HG02571 (cell line): ENCODE data around the gene E2F3.

Source experiments
- ATAC-seq: cut with Tn5 transposase; IDR thresholded peaks from one replicate; pipeline ENCODE4 v1.9.1; 2021; ENCODE audit warnings: mild to moderate bottlenecking, moderate library complexity; ENCODE audit not compliant: unreplicated experiment

The E2F3 gene

GRCh38 chr6:20401205-20402091 is at the start of gene E2F3:
TSS of gene E2F3 (plus strand) at chr6:20401879. CDS start at chr6:20402233, 354 bp downstream.
- ATAC-seq, result peak; percentile 84

- no peak for ATAC-seq
Observed at GRCh38 chr6:20352346-20352745, 49.3 kb upstream of the E2F3 start.

- ATAC-seq, result no peak
Observed at GRCh38 chr6:20353134-20353533, 48.5 kb upstream of the E2F3 start.

GRCh38 chr6:20354366-20354765 is 47.3 kb upstream of the E2F3 start:
- no peak for ATAC-seq

GRCh38 chr6:20360471-20361119 is 41.1 kb upstream of the E2F3 start:
- no peak for ATAC-seq

GRCh38 chr6:20362623-20363022 is 39.1 kb upstream of the E2F3 start:
- no peak for ATAC-seq

- ATAC-seq, result no peak
Observed at GRCh38 chr6:20364327-20364726, 37.4 kb upstream of the E2F3 start.

- ATAC-seq, result no peak
Observed at GRCh38 chr6:20365456-20365855, 36.2 kb upstream of the E2F3 start.

GRCh38 chr6:20366082-20366830 is 35.4 kb upstream of the E2F3 start:
- ATAC-seq, result no peak

GRCh38 chr6:20367743-20368485 is 33.8 kb upstream of the E2F3 start:
- no peak for ATAC-seq

GRCh38 chr6:20370393-20370792 is 31.3 kb upstream of the E2F3 start:
- no peak for ATAC-seq

GRCh38 chr6:20370801-20371200 is 30.9 kb upstream of the E2F3 start:
- ATAC-seq, result no peak

- ATAC-seq, result no peak
Observed at GRCh38 chr6:20375436-20375835, 26.2 kb upstream of the E2F3 start.

- no peak for ATAC-seq
Observed at GRCh38 chr6:20377623-20378265, 23.9 kb upstream of the E2F3 start.

GRCh38 chr6:20379231-20379630 is 22.4 kb upstream of the E2F3 start:
- no peak for ATAC-seq

GRCh38 chr6:20386218-20386617 is 15.5 kb upstream of the E2F3 start:
- ATAC-seq, result no peak

- no peak for ATAC-seq
Observed at GRCh38 chr6:20389066-20389465, 12.6 kb upstream of the E2F3 start.

GRCh38 chr6:20393297-20393696 is 8.4 kb upstream of the E2F3 start:
- no peak for ATAC-seq

GRCh38 chr6:20399518-20399917 is 2.2 kb upstream of the E2F3 start:
- no peak for ATAC-seq

- ATAC-seq, result no peak
Observed at GRCh38 chr6:20400456-20401204, 1.0 kb upstream of the E2F3 start.
